GM06990 (cell line): Measurements from ENCODE around the gene HSPG2.
"Not testable (repeated sequence)": the region's sequence is repeated elsewhere in the genome, so short reads cannot be mapped to it uniquely, and the experiment has no call there.

Experiments used
- DNase-seq: peaks from one replicate; pipeline ENCODE4 v3.0.0-alpha.2; 2011; ENCODE audit not compliant: insufficient read length; ENCODE audit errors: extremely low read depth
- H3K27me3 ChIP-seq: replicated peaks from 2 replicates; pipeline ENCODE4 v1.6.0; 2011; ENCODE audit warnings: low read length; ENCODE audit not compliant: control insufficient read depth, insufficient read depth
- H3K36me3 ChIP-seq: 2 replicates; pipeline ENCODE4 v1.5.1; 2011; ENCODE audit warnings: low read length; ENCODE audit not compliant: control insufficient read depth, insufficient read depth
- H3K4me3 ChIP-seq: replicated peaks from 2 replicates; pipeline ENCODE4 v1.5.1; 2011; ENCODE audit warnings: low read depth, mild to moderate bottlenecking, control low read depth, low read length
- TF ChIP-seq, protein P1 (sequence below): IDR thresholded peaks from 2 replicates; pipeline ENCODE4 v1.5.1; 2011; ENCODE audit warnings: low read length, control low read depth, mild to moderate bottlenecking, inconsistent platforms; ENCODE audit not compliant: insufficient read depth, poor library complexity, severe bottlenecking

The HSPG2 gene

DNA sequence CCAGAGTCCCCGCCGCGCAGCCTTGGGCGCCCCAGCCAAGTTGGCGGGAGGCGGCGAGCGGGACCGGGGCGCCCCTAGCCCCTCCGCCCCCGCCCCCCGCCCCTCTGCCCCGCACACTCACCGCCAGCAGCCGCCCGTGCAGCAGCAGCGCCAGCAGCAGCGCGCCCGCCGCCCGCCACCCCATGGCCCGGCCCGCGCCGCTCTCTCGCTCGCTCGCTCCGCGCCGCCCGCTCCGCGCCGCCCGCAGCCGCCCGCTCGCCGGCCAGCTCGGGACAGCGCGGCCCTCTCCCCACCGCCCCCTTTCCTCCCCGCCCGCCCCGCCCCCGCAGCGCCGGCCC, at the start of gene HSPG2:
Gene HSPG2 (minus strand): TSS at position 277 of the 338 bp plus-strand sequence. CDS start 93 bp downstream, at position 184.
- Histone ChIP-seq H3K36me3 (no peaks in the 10 kb centered on the region), H3K27me3 (no peaks in the 10 kb centered on the region; the same call in none of the 2 replicates), H3K4me3 (peak within 1 kb of the TSS; percentile 50)
- TF ChIP-seq, protein P1, sequence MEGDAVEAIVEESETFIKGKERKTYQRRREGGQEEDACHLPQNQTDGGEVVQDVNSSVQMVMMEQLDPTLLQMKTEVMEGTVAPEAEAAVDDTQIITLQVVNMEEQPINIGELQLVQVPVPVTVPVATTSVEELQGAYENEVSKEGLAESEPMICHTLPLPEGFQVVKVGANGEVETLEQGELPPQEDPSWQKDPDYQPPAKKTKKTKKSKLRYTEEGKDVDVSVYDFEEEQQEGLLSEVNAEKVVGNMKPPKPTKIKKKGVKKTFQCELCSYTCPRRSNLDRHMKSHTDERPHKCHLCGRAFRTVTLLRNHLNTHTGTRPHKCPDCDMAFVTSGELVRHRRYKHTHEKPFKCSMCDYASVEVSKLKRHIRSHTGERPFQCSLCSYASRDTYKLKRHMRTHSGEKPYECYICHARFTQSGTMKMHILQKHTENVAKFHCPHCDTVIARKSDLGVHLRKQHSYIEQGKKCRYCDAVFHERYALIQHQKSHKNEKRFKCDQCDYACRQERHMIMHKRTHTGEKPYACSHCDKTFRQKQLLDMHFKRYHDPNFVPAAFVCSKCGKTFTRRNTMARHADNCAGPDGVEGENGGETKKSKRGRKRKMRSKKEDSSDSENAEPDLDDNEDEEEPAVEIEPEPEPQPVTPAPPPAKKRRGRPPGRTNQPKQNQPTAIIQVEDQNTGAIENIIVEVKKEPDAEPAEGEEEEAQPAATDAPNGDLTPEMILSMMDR: no peak
- DNase-seq: no peak

DNA sequence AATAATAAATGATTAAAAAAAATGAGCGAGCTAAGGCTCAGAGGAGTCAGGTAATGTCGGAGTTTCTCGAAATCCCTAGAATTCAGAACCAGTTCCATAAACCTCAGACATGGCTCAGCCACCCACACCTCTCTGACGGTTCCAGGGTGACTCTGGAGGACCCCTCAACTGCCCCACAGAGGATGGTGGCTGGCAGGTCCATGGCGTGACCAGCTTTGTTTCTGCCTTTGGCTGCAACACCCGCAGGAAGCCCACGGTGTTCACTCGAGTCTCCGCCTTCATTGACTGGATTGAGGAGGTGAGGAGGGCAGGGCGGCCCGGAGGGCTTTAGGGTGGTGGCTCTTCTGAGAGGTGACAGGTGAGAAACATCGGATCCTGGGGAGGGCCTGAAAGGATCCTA, 49.3 kb upstream of the HSPG2 start:
- not testable (repeated sequence) for H3K4me3 ChIP-seq, DNase-seq, H3K36me3 ChIP-seq, H3K27me3 ChIP-seq

DNA sequence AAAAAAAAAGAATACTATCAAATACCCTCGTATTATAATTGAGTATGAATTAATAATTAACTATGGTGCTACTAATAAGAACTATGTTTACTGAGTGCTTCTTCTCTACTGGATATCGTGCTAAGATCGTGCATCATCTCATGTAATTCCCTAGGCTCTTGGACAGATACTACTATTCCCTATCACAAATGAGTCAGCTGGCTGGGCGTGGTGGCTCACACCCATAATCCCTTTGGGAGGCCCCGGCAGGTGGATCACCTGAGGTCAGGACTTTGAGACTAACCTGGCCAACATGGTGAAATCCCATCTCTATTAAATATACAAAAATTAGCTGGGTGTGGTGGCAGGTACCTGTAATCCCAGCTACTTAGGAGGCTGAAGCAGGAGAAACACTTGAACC, 48.8 kb upstream of the HSPG2 start:
- H3K4me3 ChIP-seq, DNase-seq, H3K36me3 ChIP-seq, H3K27me3 ChIP-seq: not testable (repeated sequence)

DNA sequence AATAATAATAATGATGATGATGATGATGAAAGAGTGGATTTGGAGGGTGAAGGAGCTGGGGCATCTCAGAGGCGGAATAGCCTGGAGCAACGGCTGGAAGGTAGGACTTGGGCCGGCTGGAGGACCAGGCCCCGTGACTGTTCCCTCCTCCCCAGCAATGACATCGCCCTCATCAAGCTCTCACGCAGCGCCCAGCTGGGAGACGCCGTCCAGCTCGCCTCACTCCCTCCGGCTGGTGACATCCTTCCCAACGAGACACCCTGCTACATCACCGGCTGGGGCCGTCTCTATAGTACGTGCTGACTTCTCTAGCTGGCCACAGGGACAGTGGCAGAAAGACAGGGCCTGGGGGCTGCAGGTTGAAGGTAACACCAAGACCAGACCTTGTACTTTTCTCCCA, 46.4 kb upstream of the HSPG2 start:
- not testable (repeated sequence) for H3K4me3 ChIP-seq, DNase-seq, H3K36me3 ChIP-seq, H3K27me3 ChIP-seq

DNA sequence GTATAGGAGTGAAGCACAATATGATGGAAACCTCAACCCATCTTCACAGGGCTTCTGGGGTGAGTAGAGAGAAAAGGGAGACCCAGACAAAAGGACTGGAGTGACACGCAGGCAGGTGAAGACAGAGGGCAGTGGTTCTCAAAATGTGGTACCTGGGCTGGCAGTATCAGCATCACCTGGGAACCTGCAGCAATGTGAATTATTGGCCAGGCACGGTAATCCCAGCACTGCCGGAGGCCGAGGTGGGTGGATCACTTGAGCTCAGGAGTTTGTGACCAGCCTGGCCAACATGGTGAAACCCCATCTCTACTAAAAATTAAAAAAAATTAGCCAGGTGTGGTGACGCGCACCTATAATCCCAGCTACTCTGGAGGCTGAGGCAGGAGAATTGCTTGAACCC, 45.0 kb upstream of the HSPG2 start:
- not testable (repeated sequence) for DNase-seq, H3K36me3 ChIP-seq, H3K27me3 ChIP-seq, H3K4me3 ChIP-seq
- TF ChIP-seq, protein P1: peak; percentile 2

DNA sequence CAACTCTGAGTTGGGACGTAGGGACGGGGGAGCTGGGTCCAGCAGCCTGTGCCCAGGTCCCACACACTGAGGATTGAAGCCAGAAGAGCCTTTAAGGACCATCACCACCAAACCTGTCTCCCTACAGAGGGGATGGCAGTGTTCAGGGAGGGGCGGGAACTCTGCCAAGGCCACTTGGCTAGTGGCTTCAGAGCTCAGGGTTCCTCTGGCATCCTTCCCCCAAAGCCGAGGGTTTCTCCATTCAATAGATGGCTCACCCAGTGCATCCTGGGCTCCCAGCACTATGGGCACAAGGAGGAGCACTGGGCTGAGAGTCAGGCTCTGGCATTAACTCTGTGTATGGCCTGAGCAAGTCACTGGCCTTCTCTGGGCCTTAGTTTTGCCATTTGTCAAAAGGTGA, 44.1 kb upstream of the HSPG2 start:
- not testable (repeated sequence) for H3K36me3 ChIP-seq, H3K27me3 ChIP-seq, H3K4me3 ChIP-seq, DNase-seq

DNA sequence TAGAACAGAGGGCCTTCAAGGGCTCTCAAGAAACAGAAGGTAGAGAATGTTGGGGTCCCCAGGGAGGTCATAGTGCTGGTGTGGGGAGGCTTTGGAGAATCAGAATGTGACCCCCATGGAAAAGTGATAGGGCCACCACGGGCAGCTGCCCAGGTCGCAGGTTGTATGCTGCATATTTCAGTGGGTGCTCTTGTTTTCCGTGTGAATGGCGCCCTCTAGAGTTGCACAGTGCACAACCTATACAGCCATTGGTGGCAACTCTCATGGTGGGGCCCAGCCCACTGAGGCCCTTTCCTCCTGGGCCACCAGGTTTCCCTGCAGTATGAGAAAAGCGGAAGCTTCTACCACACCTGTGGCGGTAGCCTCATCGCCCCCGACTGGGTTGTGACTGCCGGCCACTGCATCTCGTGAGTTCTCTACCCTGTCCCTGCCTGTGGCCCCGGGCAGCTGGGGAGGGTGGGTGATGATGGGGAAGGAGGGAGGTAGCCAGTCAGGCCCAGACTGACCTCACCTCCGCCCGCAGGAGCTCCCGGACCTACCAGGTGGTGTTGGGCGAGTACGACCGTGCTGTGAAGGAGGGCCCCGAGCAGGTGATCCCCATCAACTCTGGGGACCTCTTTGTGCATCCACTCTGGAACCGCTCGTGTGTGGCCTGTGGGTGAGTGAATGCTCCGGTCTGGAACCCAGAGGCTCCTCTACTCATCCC, 43.6 kb upstream of the HSPG2 start:
- H3K27me3 ChIP-seq, H3K36me3 ChIP-seq, DNase-seq, H3K4me3 ChIP-seq: not testable (repeated sequence)

DNA sequence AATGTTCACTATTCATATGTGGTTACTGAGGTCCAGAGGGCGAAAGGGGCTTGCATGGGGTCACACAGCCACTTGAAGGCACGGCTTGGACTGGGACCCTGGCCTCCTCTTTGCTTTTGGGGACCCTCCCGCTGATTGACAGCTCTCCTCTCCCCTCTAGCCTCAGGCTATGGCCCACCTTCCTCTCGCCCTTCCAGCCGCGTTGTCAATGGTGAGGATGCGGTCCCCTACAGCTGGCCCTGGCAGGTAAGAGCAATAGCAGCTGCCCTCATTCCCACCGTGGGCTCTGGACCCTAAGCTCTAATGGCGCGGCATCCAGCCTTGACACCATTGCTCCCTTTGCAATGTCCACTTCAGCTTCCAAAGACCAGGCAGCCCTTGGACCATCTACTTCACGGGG, 41.1 kb upstream of the HSPG2 start:
- H3K4me3 ChIP-seq, H3K36me3 ChIP-seq, H3K27me3 ChIP-seq, DNase-seq: not testable (repeated sequence)

DNA sequence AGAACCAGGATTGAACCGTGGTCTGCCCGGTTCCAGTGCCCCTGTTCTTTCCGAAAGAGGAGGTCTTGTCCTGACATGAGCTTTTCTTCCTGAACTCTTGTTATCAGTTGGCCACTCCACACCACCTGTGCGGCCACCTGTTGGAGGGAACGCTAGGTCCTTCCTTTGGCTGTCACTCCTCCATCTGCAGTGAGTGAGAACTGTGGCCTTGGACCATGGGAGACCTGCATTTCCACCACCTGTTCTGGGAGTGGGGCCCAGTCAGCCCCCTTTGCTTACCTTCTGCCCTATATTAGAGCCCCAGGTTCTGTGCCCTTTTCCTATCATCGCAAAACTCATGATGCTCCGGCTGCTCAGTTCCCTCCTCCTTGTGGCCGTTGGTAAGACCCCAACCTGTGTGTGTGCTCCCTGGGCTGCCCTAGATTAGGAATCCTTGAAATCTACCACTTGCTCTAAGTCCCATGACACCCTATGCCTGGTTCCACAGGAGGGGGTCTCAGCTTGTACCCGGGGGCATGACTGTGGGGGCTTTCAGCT, 39.7 kb upstream of the HSPG2 start, which contains the start of gene CELA3B:
Gene CELA3B (plus strand): TSS at position 320 of the 537 bp plus-strand sequence. CDS start 18 bp downstream, at position 338.
- H3K27me3 ChIP-seq, DNase-seq, H3K4me3 ChIP-seq, H3K36me3 ChIP-seq: not testable (repeated sequence)

DNA sequence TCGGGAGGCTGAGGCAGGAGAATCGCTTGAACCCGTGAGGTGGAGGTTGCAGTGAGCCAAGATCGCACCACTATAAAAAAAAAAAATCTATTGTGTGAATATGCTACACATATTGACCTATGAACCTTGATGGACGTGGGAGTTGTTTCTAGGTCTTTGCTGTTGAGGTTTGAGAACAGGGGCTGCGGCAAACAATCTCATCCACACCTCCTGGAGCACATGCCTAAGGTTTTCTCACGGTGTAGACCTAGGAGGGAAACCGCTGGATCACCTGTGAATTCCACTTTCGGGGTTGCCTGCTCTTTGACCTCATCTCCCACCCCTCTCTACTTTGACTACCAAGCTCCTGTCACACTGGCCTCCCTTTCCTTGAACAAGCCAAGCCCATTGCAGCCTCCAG, 38.2 kb upstream of the HSPG2 start:
- not testable (repeated sequence) for DNase-seq, H3K27me3 ChIP-seq, H3K4me3 ChIP-seq, H3K36me3 ChIP-seq

DNA sequence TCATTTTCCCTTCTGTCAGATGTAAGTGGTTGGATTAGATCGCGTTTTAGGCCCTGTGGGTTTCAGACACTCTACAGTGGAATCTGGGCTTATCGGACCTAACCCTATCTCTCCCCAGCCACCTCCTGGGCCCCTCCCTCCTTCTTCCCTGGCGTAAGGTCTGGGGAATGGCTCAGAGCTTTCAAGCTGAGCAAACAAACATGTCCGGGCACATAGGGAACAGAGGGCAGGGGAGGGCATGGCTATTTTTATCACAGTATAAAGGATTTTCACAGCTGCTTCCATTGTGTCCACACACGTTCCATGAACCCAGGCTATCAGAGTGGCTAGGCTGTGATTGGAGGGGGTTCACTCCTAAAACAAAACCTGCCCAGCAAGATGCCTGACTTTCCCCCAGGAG, 37.6 kb upstream of the HSPG2 start:
- not testable (repeated sequence) for H3K36me3 ChIP-seq, H3K27me3 ChIP-seq, H3K4me3 ChIP-seq, DNase-seq

DNA sequence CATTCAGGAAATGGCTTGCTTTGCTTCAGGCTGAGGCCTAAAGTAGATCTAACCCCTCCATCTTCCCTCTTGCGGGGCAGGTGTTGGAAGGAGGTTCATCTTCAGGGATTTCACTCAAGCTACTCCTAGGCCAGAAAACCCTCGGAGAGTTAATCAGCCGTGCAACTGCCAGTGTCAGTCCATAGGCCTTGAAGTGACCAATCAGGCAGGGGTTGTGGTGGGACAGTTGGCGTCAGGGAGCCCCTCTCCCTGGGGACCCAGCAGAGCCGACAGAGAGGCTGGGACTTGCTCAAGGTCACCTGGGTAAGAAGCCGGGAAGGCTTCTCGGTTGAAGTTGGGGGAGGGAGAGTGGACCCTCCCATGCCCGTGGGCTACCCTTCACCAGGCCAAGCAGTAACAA, 36.8 kb upstream of the HSPG2 start:
- not testable (repeated sequence) for H3K27me3 ChIP-seq, DNase-seq, H3K36me3 ChIP-seq, H3K4me3 ChIP-seq
